Lung microvascular endothelial cell (primary cell): Measurements from ENCODE around the gene EOLA1. TPM values are rescaled to one million over a fixed set of nuclear protein-coding genes. Genes with fewer than 3 reads are reported as not detected.
"Not testable (repeated sequence)": the region's sequence is repeated elsewhere in the genome, so short reads cannot be mapped to it uniquely, and the experiment has no call there.

Experiments used
- DNase-seq, 2 donors: peaks; one replicate each; pipeline versions ENCODE4 v3.0.0 to v3.0.0-alpha.2; 2010; ENCODE audit warnings: low read depth in 2 of 2
- total RNA-seq: library from RNA; depleted of rRNA; stranded (reverse); fragments of >200 nt; gene quantifications from 2 replicates; pipeline ENCODE4 v1.2.1, GENCODE V29; 2014

EOLA1 gene
- total RNA-seq, 1 donor from 2014 or later, result 13.3 TPM

GRCh38 chrX:149595943-149596342 is 55.1 kb downstream of the EOLA1 start:
- DNase-seq, result not testable (repeated sequence)

Other genes starting within 250 kb of the EOLA1 start
- 13.7 and 24.2 TPM in 2 replicates for gene IDS, start 35.7 kb upstream of the EOLA1 start, total RNA-seq
- gene HSFX3, start 8.9 kb downstream of the EOLA1 start, total RNA-seq, result not detected in 2 replicates
- gene MAGEA9B, start 46.4 kb downstream of the EOLA1 start, total RNA-seq, result not detected in 2 replicates
- 0.22 and 0.40 TPM in 2 replicates for gene HSFX2, start 54.3 kb downstream of the EOLA1 start, total RNA-seq
- gene TMEM185A, start 90.8 kb downstream of the EOLA1 start, total RNA-seq, result 12.7 and 16.8 TPM in 2 replicates
- under 0.01 TPM in 1 of 2 replicates, not detected in the other for gene MAGEA11, start 171.0 kb downstream of the EOLA1 start, total RNA-seq
- gene HSFX1, start 233.1 kb downstream of the EOLA1 start, total RNA-seq, result 0.20 and 0.22 TPM in 2 replicates
- not detected in 2 replicates for gene MAGEA9, start 240.9 kb downstream of the EOLA1 start, total RNA-seq